Activated CD4-positive, alpha-beta memory T cell treated with anti-CD3 and anti-CD28 coated beads for 36 hours (primary cell): ENCODE data around the gene CAPZA3. TPM values are rescaled to one million over a fixed set of nuclear protein-coding genes. Genes with fewer than 3 reads are reported as not detected.
"Not testable (repeated sequence)": the region's sequence is repeated elsewhere in the genome, so short reads cannot be mapped to it uniquely, and the experiment has no call there.

ENCODE experiments used
- CTCF ChIA-PET: fragments of 350-600 bp; sonication (Branson Sonifier 250); formaldehyde crosslinking; loops from one replicate; lab custom pipeline; 2021; ENCODE audit warnings: antibody characterized with exemption, inconsistent platforms; lab: Charles Lee
- POLR2A ChIA-PET: fragments of 350-600 bp; sonication (Branson Sonifier 250); formaldehyde crosslinking; loops from one replicate; lab custom pipeline; 2021; ENCODE audit warnings: antibody characterized with exemption; lab: Charles Lee
- DNase-seq: peaks from one replicate; pipeline ENCODE4 v3.0.0-alpha.2; 2020
- H3K27ac Mint-ChIP-seq: one replicate; pipeline ENCODE4 v1.8.0; 2021; ENCODE audit warnings: mixed read lengths
- H3K27me3 Mint-ChIP-seq: one replicate; pipeline ENCODE4 v1.8.0; 2021; ENCODE audit warnings: mixed read lengths
- H3K36me3 Mint-ChIP-seq: one replicate; pipeline ENCODE4 v1.8.0; 2021; ENCODE audit warnings: mixed read lengths
- H3K4me1 Mint-ChIP-seq: one replicate; pipeline ENCODE4 v1.8.0; 2021; ENCODE audit warnings: low read depth, mixed read lengths
- H3K4me3 Mint-ChIP-seq: one replicate; pipeline ENCODE4 v1.8.0; 2021; ENCODE audit warnings: mild to moderate bottlenecking, mixed read lengths
- H3K9me3 Mint-ChIP-seq: one replicate; pipeline ENCODE4 v1.8.0; 2021; ENCODE audit warnings: mixed read lengths
- intact Hi-C: fragments of 100-400 bp; cut with micrococcal nuclease; formaldehyde crosslinking; loops from one replicate; pipeline ENCODE4 v1.15.1; 2023
- total RNA-seq, 2 experiments: library from RNA; stranded (reverse); gene quantifications; one replicate each; pipeline ENCODE4 v1.2.3, GENCODE V29; 2021

CAPZA3 gene, protein sequence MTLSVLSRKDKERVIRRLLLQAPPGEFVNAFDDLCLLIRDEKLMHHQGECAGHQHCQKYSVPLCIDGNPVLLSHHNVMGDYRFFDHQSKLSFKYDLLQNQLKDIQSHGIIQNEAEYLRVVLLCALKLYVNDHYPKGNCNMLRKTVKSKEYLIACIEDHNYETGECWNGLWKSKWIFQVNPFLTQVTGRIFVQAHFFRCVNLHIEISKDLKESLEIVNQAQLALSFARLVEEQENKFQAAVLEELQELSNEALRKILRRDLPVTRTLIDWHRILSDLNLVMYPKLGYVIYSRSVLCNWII
- total RNA-seq = not detected

- H3K9me3 Mint-ChIP-seq = peaks cover 7% of the 10 kb centered on the region
- intact Hi-C loops = no loop called here
- no peaks in the 10 kb centered on the region for H3K36me3 Mint-ChIP-seq
- no peak within 1 kb of the TSS for H3K4me3 Mint-ChIP-seq
- no peaks in the 10 kb centered on the region for H3K4me1 Mint-ChIP-seq
- no peaks in the 10 kb centered on the region for H3K27me3 Mint-ChIP-seq
- ChIA-PET POLR2A (no interaction called here), CTCF (interaction anchor here (0.6 kb wide), 1 partner anchor 207 kb away, joined by 3 read pairs; no protein-coding TSS in a partner anchor)
- no peak within 1 kb of the TSS for H3K27ac Mint-ChIP-seq
- no peak for DNase-seq
Measured at GRCh38 chr12:18737819-18738218, at the start of gene CAPZA3, which contains the start of gene PLCZ1. CAPZA3 (plus strand) TSS chr12:18738119; CDS start chr12:18738269, 150 bp downstream. PLCZ1 (minus strand) TSS chr12:18738012; CDS start chr12:18737371, 641 bp downstream.

- H3K27ac Mint-ChIP-seq = no peak overlapping the region
- no peaks in the 10 kb centered on the region for H3K27me3 Mint-ChIP-seq
- no peaks in the 10 kb centered on the region for H3K9me3 Mint-ChIP-seq
- H3K4me3 Mint-ChIP-seq = no peak overlapping the region
- CTCF ChIA-PET = no interaction called here
- POLR2A ChIA-PET = no interaction called here
- no peaks in the 10 kb centered on the region for H3K4me1 Mint-ChIP-seq
- intact Hi-C loops = no loop called here
- DNase-seq = no peak
- H3K36me3 Mint-ChIP-seq = no peaks in the 10 kb centered on the region
Measured at GRCh38 chr12:18689771-18690170, 48.1 kb upstream of the CAPZA3 start.

DNA sequence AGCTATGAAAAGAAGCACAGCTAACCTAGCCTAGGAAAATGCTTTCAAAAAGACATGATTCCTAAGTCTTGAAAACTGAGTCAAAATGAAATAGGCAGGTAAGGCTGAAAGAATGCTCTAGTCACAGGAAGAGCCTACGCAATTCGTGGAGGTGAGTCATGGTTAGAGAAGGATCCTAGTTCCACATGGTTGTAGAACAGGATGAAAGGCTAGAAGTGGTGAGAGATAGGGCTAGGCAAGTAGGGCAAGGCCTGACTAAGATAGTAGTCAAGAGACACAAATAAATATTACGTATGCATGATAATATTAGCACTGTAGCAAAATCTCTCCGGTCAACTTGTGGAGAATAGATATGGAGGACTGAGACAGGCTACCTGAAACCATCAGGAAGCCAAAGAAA lies 47.3 kb upstream of the CAPZA3 start:
- Mint-ChIP-seq H3K36me3 (no peaks in the 10 kb centered on the region), H3K27ac (no peak overlapping the region), H3K4me3 (no peak overlapping the region), H3K9me3 (no peaks in the 10 kb centered on the region), H3K4me1 (no peaks in the 10 kb centered on the region), H3K27me3 (no peaks in the 10 kb centered on the region)
- ChIA-PET POLR2A (no interaction called here), CTCF (no interaction called here)
- intact Hi-C loops = no loop called here
- DNase-seq = no peak

DNA sequence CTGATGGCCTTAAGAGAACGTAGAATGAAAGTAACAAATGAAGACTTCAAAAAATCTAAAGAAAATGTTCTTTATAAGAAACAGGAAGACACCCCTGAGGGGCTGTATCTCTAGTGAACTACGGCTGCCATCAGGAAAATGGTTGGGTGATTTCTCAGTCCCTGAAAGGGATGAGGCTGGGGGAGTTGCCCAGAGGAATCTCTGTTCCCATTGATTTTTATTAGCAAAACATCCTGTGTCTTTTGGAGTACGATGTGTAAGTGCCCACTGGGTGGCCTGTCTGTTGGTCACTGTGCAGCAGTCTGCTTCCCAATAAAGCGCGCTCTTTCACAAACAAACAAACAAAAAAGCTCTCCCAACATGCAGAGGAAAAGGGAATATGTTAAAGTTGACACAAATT lies 43.9 kb upstream of the CAPZA3 start:
- DNase-seq, H3K27ac Mint-ChIP-seq, H3K9me3 Mint-ChIP-seq, POLR2A ChIA-PET, CTCF ChIA-PET, H3K27me3 Mint-ChIP-seq, H3K4me1 Mint-ChIP-seq, intact Hi-C loops, H3K4me3 Mint-ChIP-seq, H3K36me3 Mint-ChIP-seq: not testable (repeated sequence)

DNA sequence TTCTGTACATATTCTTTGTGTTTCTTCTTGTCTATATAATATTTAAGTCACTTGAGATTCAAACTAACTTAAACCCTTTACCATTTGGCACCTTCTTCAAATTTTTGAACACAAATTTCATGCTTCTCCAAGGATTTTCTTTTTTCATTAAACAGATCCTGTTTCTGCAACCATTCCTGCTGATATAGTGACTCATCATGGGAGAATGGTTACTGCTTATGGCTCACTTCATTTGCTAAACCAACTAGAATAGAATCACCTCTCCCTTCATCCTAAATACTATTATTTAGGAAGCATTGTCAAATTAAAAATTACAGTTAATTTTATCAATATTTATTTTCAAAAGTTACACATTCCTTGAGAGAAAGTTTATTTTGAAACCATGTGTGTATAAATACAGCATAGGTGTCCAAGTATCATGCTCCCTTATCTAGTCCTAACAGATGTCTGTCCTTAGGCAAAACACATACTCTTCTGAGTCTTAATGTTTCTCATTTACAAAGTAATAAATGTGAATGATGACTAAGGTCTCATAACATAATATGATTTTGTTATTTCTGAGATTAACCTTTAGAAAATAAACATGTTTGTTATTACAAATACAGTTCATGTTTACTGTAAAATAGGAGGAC lies 40.8 kb upstream of the CAPZA3 start:
- Mint-ChIP-seq H3K27me3 (no peaks in the 10 kb centered on the region), H3K36me3 (no peaks in the 10 kb centered on the region)
- CTCF ChIA-PET = no interaction called here

DNA sequence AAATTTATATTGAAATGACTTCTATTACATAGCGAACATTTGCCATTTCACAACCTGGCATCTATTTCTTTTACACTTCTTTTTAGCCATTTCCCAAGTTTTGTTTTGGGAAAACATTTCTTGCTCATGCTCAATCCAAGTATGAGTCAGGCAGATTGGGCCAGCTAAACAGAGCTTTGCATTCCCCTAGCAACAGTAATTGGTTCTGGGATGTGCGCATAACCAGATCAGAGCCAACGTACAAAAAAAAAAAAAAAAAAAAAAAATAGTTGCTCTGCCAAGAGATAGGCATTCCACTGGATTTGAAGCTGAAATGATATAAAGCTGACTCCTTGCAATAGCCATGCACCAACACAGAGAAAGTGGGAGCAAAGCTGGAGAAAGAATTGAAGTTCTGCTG lies 37.6 kb upstream of the CAPZA3 start:
- no peaks in the 10 kb centered on the region for H3K36me3 Mint-ChIP-seq
- no peak for DNase-seq

More for the DNA sequence above, 40.8 kb upstream of the CAPZA3 start:
- Mint-ChIP-seq H3K27ac (no peak overlapping the region), H3K9me3 (no peaks in the 10 kb centered on the region), H3K4me1 (no peaks in the 10 kb centered on the region), H3K4me3 (no peak overlapping the region)
- no peak for DNase-seq
- POLR2A ChIA-PET = no interaction called here
- intact Hi-C loops = no loop called here

DNA sequence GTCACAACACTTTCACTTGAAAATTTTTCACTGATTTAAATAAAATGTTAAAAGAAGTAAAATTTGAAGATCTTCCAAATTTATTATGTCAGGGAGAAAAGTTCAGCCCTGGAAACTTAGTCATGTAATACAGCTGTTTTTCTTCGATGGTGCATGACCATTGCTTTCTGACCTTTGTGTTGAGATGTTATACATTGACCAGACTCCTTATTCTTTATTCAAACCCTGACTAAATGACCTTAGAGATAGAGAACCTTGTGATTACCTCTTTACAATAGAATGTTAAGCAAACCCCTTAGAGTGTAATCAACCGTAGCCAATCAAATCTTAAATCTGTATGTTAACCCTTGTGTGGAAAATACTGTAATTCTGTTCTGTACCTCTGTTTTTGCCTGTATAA lies 34.6 kb upstream of the CAPZA3 start:
- H3K4me3 Mint-ChIP-seq = no peak overlapping the region
- H3K36me3 Mint-ChIP-seq = no peaks in the 10 kb centered on the region
- intact Hi-C loops = no loop called here
- no peaks in the 10 kb centered on the region for H3K4me1 Mint-ChIP-seq
- H3K27ac Mint-ChIP-seq = no peak overlapping the region
- ChIA-PET POLR2A (no interaction called here), CTCF (no interaction called here)
- H3K27me3 Mint-ChIP-seq = no peaks in the 10 kb centered on the region
- no peak for DNase-seq
- H3K9me3 Mint-ChIP-seq = peaks cover 11% of the 10 kb centered on the region

More for the DNA sequence above, 37.6 kb upstream of the CAPZA3 start:
- H3K4me3 Mint-ChIP-seq = no peak overlapping the region
- H3K4me1 Mint-ChIP-seq = no peaks in the 10 kb centered on the region
- H3K27ac Mint-ChIP-seq = no peak overlapping the region
- ChIA-PET POLR2A (no interaction called here), CTCF (no interaction called here)
- H3K9me3 Mint-ChIP-seq = peaks cover 2% of the 10 kb centered on the region
- H3K27me3 Mint-ChIP-seq = no peaks in the 10 kb centered on the region
- intact Hi-C loops = no loop called here

- CTCF ChIA-PET = no interaction called here
- POLR2A ChIA-PET = no interaction called here
- no peak for DNase-seq
- H3K27ac Mint-ChIP-seq = no peak overlapping the region
- H3K4me1 Mint-ChIP-seq = no peaks in the 10 kb centered on the region
- intact Hi-C loops = no loop called here
- H3K27me3 Mint-ChIP-seq = no peaks in the 10 kb centered on the region
- no peaks in the 10 kb centered on the region for H3K36me3 Mint-ChIP-seq
- H3K4me3 Mint-ChIP-seq = no peak overlapping the region
- peaks cover 11% of the 10 kb centered on the region for H3K9me3 Mint-ChIP-seq
Measured at GRCh38 chr12:18703911-18704310, 34.0 kb upstream of the CAPZA3 start.

DNA sequence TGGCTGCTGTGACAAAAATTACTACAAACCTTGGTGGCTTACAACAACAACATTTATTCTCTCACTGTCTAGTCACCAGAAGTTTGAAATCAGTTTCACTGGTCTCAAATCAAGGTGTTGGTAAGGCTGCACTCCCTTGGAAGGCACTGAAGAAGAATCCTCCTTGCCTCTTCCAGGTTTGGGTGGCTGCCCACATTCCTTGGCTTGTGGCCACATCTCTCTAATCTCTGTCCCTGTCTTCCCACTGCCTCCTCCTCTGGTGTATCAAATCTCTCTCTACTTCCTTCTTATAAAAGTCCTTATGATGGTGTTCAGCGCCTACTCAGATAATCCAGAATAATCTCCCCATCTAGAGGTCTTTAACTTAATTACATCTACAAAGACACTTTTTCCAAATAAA lies 31.1 kb upstream of the CAPZA3 start:
- no peaks in the 10 kb centered on the region for H3K27me3 Mint-ChIP-seq
- ChIA-PET CTCF (no interaction called here), POLR2A (no interaction called here)
- intact Hi-C loops = no loop called here
- H3K4me3 Mint-ChIP-seq = no peak overlapping the region
- no peak overlapping the region for H3K27ac Mint-ChIP-seq
- no peak for DNase-seq
- H3K9me3 Mint-ChIP-seq = peaks cover 18% of the 10 kb centered on the region
- no peaks in the 10 kb centered on the region for H3K4me1 Mint-ChIP-seq
- no peaks in the 10 kb centered on the region for H3K36me3 Mint-ChIP-seq

- no peak overlapping the region for H3K27ac Mint-ChIP-seq
- no peaks in the 10 kb centered on the region for H3K36me3 Mint-ChIP-seq
- no peaks in the 10 kb centered on the region for H3K9me3 Mint-ChIP-seq
- no peaks in the 10 kb centered on the region for H3K4me1 Mint-ChIP-seq
- H3K4me3 Mint-ChIP-seq = no peak overlapping the region
- H3K27me3 Mint-ChIP-seq = no peaks in the 10 kb centered on the region
- CTCF ChIA-PET = no interaction called here
- intact Hi-C loops = no loop called here
- DNase-seq = no peak
- POLR2A ChIA-PET = no interaction called here
Measured at GRCh38 chr12:18716236-18716635, 21.7 kb upstream of the CAPZA3 start.

DNA sequence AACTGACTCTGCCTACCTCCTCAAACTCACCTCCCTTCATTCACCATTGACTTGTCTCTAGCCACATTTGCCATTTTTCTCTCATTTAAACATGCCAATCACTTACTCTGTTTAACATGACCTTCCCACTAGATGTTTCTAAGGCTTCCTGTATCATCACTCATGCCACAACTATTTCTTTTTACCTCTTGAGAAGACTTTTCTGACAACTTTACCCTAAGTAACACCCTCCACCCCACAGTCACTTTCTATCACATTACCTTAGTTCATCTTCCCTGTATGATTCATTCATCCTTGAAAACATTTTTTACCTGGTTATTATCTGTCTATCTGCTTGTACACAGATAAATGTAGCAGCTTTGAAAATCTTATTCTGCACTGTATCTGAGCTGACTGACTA lies 19.5 kb upstream of the CAPZA3 start:
- DNase-seq = no peak
- CTCF ChIA-PET = no interaction called here
- no peaks in the 10 kb centered on the region for H3K4me1 Mint-ChIP-seq
- intact Hi-C loops = no loop called here
- no peak overlapping the region for H3K4me3 Mint-ChIP-seq
- H3K36me3 Mint-ChIP-seq = no peaks in the 10 kb centered on the region
- H3K27ac Mint-ChIP-seq = no peak overlapping the region
- H3K27me3 Mint-ChIP-seq = no peaks in the 10 kb centered on the region
- H3K9me3 Mint-ChIP-seq = no peaks in the 10 kb centered on the region
- POLR2A ChIA-PET = no interaction called here

DNA sequence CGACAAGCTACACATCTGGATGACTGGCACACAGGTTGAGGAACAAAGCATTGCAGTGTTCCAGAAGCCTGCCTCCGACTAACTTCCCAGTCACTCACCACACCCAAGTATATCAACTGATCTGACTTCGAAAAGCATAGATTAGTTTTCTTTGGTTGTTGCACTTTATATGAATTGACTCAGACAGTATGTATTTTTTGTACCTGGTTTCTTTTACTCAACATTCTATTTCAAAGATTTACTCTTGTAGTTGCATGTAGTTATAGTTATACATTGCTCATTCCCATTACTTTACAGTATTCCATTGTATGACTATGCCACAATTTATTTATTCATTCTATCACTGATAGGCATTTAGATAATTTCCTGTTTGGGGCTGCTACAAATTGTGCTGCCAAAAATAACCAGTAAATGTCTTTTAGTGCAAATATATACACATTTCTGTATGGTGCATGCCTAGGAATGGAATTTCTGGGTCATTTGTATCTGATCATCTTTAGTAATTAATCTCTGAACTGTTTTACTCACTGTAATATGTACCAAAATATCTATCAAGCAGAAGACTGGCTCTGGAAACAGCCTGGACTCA lies 17.9 kb upstream of the CAPZA3 start:
- H3K36me3 Mint-ChIP-seq = no peaks in the 10 kb centered on the region
- no peak overlapping the region for H3K4me3 Mint-ChIP-seq
- H3K27ac Mint-ChIP-seq = no peak overlapping the region
- no peaks in the 10 kb centered on the region for H3K4me1 Mint-ChIP-seq
- intact Hi-C loops = no loop called here
- ChIA-PET POLR2A (no interaction called here), CTCF (no interaction called here)
- no peaks in the 10 kb centered on the region for H3K27me3 Mint-ChIP-seq
- no peaks in the 10 kb centered on the region for H3K9me3 Mint-ChIP-seq
- DNase-seq = no peak
